ENCODE measurements around the gene BPIFA2. TPM values are rescaled to one million over a fixed set of nuclear protein-coding genes. Genes with fewer than 3 reads are reported as not detected.
A peak's percentile ranks its signal among the peaks of the same experiment; 100 is the strongest.

Gene BPIFA2
- polyA plus RNA-seq, 1 donor from 2014 or later: not detected

DNA sequence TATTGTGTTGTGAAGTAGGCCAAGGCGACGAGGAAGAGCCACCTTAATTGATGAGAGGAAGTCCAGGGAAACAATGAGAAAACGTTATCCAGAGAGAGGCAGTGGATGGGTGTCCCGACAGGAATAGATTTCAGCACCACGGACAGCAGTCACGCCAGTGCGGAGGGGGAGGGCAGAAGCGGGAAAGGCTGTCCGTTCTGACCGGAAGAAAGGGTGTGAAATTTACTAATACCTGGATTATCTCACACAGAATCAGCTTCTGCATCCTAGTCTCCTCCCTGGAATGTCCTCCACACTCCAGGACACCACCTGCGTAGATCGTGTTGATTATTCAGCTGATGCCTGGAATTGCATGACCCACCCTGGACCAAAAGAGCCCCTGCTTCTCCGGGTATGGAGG lies 41.8 kb downstream of the BPIFA2 start:
- Histone ChIP-seq H2AFZ (ENCODE audit: low read depth, low read length) (no peak overlapping the region), H3K4me2 (ENCODE audit: low read length) (no peak overlapping the region), H3K27ac (ENCODE audit: low read length) (no peak overlapping the region), H3K9ac (ENCODE audit: low read length) (no peak overlapping the region), H3K36me3 (ENCODE audit: insufficient read depth, low read length) (no peaks in the 10 kb centered on the region), H3K4me3 (ENCODE audit: low read length) (no peak overlapping the region), H3K79me2 (replicated peaks; ENCODE audit: insufficient read depth, low read length) (no peaks in the 10 kb centered on the region), H3K9me3 (ENCODE audit: low read length) (no peaks in the 10 kb centered on the region), H3K27me3 (ENCODE audit: insufficient read depth, low read depth, low read length) (peaks cover 16% of the 10 kb centered on the region), H4K20me1 (ENCODE audit: insufficient read depth) (no peaks in the 10 kb centered on the region), H3K9me2 (ENCODE audit: insufficient read depth, low read length) (no peaks in the 10 kb centered on the region), H3F3A (ENCODE audit: insufficient read depth, low read length, poor library complexity, severe bottlenecking) (no peaks in the 10 kb centered on the region)
- TF ChIP-seq SMC3 (conservative IDR thresholded peaks at IDR 0.05; ENCODE audit: poor library complexity) (no peak), EZH2 (IDR thresholded peaks at IDR 0.05; ENCODE audit: borderline replicate concordance, insufficient read depth, low read length, poor library complexity, severe bottlenecking) (no peak), EP300 (conservative IDR thresholded peaks at IDR 0.05; ENCODE audit: poor library complexity, severe bottlenecking) (no peak), RAD21 (conservative IDR thresholded peaks at IDR 0.05) (no peak), MXI1 (conservative IDR thresholded peaks at IDR 0.05; ENCODE audit: poor library complexity, severe bottlenecking) (no peak)
- TF ChIP-seq, protein P1, sequence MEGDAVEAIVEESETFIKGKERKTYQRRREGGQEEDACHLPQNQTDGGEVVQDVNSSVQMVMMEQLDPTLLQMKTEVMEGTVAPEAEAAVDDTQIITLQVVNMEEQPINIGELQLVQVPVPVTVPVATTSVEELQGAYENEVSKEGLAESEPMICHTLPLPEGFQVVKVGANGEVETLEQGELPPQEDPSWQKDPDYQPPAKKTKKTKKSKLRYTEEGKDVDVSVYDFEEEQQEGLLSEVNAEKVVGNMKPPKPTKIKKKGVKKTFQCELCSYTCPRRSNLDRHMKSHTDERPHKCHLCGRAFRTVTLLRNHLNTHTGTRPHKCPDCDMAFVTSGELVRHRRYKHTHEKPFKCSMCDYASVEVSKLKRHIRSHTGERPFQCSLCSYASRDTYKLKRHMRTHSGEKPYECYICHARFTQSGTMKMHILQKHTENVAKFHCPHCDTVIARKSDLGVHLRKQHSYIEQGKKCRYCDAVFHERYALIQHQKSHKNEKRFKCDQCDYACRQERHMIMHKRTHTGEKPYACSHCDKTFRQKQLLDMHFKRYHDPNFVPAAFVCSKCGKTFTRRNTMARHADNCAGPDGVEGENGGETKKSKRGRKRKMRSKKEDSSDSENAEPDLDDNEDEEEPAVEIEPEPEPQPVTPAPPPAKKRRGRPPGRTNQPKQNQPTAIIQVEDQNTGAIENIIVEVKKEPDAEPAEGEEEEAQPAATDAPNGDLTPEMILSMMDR (IDR thresholded peaks at IDR 0.05; ENCODE audit: poor library complexity, severe bottlenecking): no peak
- TF ChIP-seq, protein P2, sequence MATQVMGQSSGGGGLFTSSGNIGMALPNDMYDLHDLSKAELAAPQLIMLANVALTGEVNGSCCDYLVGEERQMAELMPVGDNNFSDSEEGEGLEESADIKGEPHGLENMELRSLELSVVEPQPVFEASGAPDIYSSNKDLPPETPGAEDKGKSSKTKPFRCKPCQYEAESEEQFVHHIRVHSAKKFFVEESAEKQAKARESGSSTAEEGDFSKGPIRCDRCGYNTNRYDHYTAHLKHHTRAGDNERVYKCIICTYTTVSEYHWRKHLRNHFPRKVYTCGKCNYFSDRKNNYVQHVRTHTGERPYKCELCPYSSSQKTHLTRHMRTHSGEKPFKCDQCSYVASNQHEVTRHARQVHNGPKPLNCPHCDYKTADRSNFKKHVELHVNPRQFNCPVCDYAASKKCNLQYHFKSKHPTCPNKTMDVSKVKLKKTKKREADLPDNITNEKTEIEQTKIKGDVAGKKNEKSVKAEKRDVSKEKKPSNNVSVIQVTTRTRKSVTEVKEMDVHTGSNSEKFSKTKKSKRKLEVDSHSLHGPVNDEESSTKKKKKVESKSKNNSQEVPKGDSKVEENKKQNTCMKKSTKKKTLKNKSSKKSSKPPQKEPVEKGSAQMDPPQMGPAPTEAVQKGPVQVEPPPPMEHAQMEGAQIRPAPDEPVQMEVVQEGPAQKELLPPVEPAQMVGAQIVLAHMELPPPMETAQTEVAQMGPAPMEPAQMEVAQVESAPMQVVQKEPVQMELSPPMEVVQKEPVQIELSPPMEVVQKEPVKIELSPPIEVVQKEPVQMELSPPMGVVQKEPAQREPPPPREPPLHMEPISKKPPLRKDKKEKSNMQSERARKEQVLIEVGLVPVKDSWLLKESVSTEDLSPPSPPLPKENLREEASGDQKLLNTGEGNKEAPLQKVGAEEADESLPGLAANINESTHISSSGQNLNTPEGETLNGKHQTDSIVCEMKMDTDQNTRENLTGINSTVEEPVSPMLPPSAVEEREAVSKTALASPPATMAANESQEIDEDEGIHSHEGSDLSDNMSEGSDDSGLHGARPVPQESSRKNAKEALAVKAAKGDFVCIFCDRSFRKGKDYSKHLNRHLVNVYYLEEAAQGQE (IDR thresholded peaks at IDR 0.05; ENCODE audit: borderline replicate concordance): peak; percentile 87

DNA sequence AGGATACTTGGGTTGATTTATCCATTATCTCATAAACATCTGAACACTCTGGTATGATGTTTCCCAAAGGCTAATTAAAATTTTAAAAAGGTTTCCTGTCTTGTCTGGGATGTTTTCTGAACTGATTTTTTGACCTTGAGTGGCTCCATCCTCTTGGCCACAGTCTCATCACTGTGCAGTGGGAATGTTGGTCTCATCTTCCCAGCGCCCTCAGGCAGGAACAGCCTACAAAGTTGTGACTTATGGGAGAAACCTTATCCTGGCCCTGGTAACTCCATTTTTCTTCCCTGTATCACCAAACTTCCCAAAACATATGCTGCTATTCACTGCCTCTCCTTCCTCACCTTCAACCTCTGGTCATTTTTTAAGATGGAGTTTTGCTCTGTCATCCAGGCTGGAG lies 42.4 kb downstream of the BPIFA2 start:
- peaks cover 16% of the 10 kb centered on the region for H3K27me3 ChIP-seq (ENCODE audit: insufficient read depth, low read depth, low read length)
- no peak overlapping the region for H3K27ac ChIP-seq (ENCODE audit: low read length)

More for the DNA sequence above, 42.4 kb downstream of the BPIFA2 start:
- Histone ChIP-seq H3K9me2 (ENCODE audit: insufficient read depth, low read length) (no peaks in the 10 kb centered on the region), H3K9me3 (ENCODE audit: low read length) (no peaks in the 10 kb centered on the region), H3K36me3 (ENCODE audit: insufficient read depth, low read length) (no peaks in the 10 kb centered on the region), H3K4me3 (ENCODE audit: low read length) (no peak overlapping the region), H3K4me2 (ENCODE audit: low read length) (no peak overlapping the region), H4K20me1 (ENCODE audit: insufficient read depth) (no peaks in the 10 kb centered on the region), H3K79me2 (replicated peaks; ENCODE audit: insufficient read depth, low read length) (no peaks in the 10 kb centered on the region), H2AFZ (ENCODE audit: low read depth, low read length) (no peak overlapping the region), H3F3A (ENCODE audit: insufficient read depth, low read length, poor library complexity, severe bottlenecking) (no peaks in the 10 kb centered on the region), H3K9ac (ENCODE audit: low read length) (no peak overlapping the region)
- TF ChIP-seq, protein P1 (IDR thresholded peaks at IDR 0.05; ENCODE audit: poor library complexity, severe bottlenecking): no peak
- TF ChIP-seq POLR2AphosphoS5 (IDR thresholded peaks at IDR 0.05): no peak
- no peak for TF ChIP-seq EP300 (conservative IDR thresholded peaks at IDR 0.05; ENCODE audit: poor library complexity, severe bottlenecking)
- TF ChIP-seq EZH2 (IDR thresholded peaks at IDR 0.05; ENCODE audit: borderline replicate concordance, insufficient read depth, low read length, poor library complexity, severe bottlenecking): no peak
- no peak for TF ChIP-seq SMC3 (conservative IDR thresholded peaks at IDR 0.05; ENCODE audit: poor library complexity)
- TF ChIP-seq MXI1 (conservative IDR thresholded peaks at IDR 0.05; ENCODE audit: poor library complexity, severe bottlenecking): no peak
- TF ChIP-seq TAF1 (IDR thresholded peaks at IDR 0.05; ENCODE audit: low read depth): no peak
- TF ChIP-seq RAD21 (conservative IDR thresholded peaks at IDR 0.05): no peak
- TF ChIP-seq, protein P2 (IDR thresholded peaks at IDR 0.05; ENCODE audit: borderline replicate concordance): no peak
